Cardiac fibroblast (primary cell): ENCODE results near the gene RNF32.

Source experiments
- DNase-seq, 2 donors: peaks; one replicate each; pipeline versions ENCODE4 v3.0.0 to v3.0.0-alpha.2; 2010; ENCODE audit warnings: low read depth in 2 of 2
- H3K4me3 ChIP-seq, 2 donors: replicated peaks in 1 of 2; 1 replicate in 1 of 2; 2 replicates in 1 of 2; pipeline ENCODE4 v1.5.1; 2011; ENCODE audit warnings: low read depth in 2 of 2, low read length in 2 of 2, mild to moderate bottlenecking in 2 of 2, moderate library complexity in 1 of 2
- TF ChIP-seq, protein P1 (sequence below): IDR thresholded peaks from one replicate; pipeline ENCODE4 v1.5.1; 2011; ENCODE audit warnings: low read depth, mild to moderate bottlenecking, low read length, inconsistent platforms

The RNF32 gene

DNA sequence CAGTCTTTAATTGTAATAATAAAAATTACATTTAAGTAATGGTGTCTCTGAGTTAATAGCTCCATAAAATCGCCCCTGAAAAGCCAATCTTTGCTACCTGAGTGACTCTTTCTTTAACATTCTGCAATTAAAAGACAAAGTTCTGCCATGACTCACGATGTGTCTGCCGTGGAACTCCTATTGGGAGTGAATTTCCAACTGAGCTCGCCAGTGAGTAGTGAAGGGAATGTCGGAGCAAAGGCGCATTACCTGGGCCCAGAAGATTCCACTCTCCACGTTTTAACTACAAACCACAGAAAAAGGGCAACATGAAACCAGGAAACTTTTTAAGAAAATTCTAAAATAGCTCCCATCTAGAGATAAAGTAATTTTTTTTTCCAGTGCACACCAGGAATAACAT, 36.9 kb upstream of the RNF32 start:
- H3K4me3 ChIP-seq: no peak overlapping the region
- no peak for DNase-seq
- TF ChIP-seq, protein P1, sequence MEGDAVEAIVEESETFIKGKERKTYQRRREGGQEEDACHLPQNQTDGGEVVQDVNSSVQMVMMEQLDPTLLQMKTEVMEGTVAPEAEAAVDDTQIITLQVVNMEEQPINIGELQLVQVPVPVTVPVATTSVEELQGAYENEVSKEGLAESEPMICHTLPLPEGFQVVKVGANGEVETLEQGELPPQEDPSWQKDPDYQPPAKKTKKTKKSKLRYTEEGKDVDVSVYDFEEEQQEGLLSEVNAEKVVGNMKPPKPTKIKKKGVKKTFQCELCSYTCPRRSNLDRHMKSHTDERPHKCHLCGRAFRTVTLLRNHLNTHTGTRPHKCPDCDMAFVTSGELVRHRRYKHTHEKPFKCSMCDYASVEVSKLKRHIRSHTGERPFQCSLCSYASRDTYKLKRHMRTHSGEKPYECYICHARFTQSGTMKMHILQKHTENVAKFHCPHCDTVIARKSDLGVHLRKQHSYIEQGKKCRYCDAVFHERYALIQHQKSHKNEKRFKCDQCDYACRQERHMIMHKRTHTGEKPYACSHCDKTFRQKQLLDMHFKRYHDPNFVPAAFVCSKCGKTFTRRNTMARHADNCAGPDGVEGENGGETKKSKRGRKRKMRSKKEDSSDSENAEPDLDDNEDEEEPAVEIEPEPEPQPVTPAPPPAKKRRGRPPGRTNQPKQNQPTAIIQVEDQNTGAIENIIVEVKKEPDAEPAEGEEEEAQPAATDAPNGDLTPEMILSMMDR: no peak

DNA sequence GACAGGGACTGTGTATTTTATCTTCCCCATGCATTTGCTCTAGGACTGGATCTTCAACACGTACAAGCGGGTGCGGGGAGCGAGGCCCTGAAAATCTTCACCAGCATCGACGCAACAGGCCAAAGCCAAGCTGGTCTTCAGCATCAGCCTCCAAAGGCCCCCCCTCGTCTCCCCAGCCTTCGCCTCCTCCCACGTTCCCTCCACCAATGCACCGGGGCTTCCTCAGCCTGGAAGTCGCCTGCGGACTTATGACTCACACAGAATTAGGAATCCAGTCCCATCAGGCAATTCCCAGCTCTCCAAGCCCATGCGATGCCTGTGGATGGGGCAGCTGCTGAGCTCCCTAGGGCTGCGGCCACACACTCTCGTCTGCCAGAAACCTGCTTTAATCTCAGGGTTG, 36.3 kb upstream of the RNF32 start:
- TF ChIP-seq, protein P1: no peak
- no peak for DNase-seq

DNA sequence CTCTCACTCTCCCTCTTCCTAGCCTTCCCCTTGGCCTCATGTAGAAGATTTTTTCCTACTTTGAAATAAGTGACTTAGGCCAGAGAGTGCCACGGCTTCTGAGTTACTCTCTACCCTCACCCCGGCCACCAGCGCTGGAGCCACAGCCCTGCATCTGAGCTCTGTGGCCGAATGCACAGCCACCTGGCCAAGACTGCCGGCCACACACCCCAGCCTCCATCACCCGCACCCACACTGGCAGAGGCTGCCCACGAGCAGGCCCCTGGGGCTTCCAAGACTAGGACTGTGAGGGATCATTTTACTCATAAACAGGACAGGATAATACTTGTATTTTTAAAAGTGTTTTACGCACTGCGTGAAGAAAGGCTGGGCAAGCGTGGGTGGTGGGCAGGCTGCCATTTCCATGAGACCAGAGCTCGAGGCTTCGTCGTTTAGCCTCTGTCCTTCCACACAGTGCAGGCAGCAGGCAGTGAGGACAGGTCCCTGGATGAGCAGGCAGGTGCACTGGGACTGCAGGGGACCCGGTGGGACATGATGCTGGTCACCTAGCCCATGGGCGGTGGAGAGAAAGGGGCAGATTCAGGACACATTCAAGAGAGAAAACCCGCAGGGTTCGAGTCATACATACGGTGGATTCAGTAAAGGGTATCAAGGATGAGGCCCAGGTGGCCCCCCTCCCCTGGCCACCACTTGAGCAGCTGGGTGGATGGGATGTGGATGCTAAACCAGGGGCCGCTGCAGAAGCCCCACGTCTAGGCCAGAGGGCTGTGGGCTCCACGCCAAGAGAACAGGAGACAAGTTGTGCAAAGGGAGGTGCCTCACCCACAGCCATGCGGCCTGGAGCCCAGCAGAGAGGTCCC, 35.5 kb upstream of the RNF32 start:
- TF ChIP-seq, protein P1: no peak
- DNase-seq: no peak
- no peak overlapping the region for H3K4me3 ChIP-seq

More for the DNA sequence above, 36.3 kb upstream of the RNF32 start:
- no peak overlapping the region for H3K4me3 ChIP-seq

DNA sequence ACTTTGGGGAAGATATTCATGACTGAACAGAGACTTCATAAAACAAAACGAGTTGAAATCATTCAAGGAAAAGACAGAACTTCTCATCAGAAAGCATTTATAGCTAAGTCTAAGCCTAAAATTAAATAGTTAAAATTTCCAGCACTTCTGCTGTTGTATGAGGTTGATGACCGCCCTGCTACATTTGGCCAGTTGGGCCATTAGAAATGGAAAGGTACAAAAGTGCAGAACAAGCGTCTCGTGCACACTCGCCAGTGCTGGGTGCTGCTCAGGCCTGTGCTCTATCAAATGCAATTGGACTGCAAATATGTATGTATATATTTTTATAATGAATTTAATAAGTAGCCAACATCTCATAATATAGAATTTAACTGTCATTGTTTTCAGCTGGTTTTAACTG, 34.4 kb upstream of the RNF32 start:
- no peak for DNase-seq
- no peak overlapping the region for H3K4me3 ChIP-seq
- TF ChIP-seq, protein P1: no peak

DNA sequence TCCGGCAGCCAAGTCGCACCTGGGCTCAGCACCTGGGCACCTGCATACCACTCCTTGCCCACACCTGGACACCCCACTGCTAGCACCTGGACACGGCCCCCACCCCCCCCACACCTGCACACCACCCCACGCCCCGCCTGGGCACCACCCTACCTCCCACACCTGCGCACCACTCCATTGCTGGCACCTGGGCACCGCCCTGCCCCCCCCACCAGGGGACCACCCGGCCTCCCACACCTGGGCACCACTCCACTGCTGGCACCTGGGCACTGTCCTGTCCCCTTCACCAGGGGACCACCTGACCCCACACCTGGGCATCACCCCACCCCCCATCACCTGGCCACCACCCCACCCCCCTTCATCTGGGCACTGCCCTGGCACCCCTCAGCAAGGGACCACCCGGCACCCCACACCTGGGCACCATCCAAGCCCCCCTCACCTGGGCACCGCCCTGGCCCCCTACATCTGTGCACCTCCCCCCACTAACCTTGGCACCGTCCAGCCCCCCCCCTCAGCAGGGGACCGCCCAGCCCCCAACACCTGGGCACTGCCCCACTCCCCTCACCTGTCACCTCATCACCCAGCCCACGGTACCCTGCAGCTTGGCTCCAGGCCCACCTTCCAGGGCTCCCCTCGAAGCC, 33.8 kb upstream of the RNF32 start:
- DNase-seq: no peak
- H3K4me3 ChIP-seq: no peak overlapping the region
- TF ChIP-seq, protein P1: no peak

DNA sequence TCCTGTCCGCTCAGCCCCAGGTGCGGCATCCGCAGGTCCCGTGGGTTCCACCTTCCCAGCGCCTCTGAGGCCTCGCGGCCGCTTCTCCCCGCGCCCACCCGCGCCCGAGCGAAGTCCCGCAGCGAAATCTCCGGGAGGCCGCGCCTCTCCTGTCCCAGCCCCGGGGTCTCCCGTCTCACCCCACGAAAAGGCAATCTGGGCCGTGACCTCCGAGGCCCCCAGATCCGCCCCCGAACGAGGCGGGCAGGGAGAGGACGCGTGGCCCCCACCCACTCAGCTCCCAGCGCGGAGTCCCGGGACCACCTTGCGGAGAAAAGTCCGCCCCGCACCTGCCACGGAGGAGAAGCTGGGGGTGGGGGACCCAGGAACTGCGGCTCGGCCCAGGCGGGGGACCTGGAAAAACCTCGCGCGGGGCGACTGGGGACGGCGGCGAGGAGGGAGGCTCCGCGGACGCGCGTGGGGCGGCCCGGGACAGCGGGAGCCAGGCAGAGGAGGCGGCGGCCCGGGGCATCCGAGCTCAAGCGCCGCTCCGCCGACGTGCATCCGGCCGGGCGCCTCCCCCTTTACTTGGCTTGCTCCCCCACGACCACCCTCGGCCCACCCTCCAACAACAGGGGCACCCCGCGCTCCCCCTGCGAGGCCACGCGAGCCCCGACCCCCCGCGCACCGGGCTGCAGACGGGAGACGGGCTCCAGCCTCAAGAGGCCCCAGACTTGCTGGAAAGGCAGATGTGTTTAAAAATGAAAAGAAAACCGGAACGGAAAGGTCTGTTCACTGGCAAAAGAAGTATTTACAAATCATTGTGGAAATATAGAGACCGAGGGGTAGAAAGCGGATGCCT, 33.0 kb upstream of the RNF32 start:
- H3K4me3 ChIP-seq: peak overlapping the region; percentile 29 to 38
- TF ChIP-seq, protein P1: no peak

More for the DNA sequence above, 33.0 kb upstream of the RNF32 start:
- peak; percentile 9 to 20 for DNase-seq
